ENCODE data around the gene SNAPIN.

Gene SNAPIN

DNA sequence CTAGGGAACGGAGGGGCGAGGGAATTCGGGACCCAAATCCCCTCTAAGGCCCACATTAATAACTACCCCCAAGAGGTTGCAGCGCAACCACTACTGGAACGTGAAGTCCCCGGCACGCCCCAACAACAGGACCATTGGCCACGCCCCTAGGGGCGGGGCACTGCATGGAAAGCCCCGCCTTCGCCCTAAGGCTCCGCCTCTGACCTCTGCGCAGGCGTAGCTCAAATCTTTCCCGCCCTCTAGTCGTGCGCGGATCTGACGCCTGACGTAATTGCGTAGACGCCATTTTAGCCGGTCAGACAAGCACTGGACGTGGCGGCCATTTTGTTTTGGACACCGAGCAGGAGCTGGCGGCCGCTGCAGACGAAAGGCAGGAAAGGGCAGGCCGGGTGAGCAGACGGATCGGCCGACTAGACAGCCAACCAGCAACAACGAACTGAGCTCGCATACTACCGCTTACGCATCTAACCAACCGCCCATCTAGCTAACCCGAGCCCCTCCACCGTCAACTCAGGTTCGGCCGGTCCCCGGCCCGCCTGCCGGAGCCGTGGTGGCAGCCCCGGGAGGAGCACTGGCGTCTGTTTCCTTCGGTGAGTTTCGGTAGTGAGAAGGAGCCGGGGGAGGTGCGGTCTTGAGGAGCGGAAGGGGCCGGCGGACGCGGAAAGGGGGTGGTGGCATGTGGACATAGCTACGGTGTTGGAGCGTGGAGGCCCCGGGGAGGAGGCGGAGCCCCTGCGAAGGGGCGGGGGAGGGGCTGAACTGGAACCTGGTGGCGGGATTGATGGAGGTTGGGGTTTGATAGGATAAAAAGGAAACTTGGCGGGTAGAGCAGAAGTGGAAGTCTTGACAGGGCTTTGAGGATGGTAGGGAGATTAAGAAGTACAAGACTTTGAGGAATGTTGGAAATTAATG, 24.5 kb upstream of the SNAPIN start, which contains the start of gene CHTOP:
Gene CHTOP (plus strand): TSS at position 313 of the 912 bp plus-strand sequence. CDS start 2,523 bp downstream, outside the sequence.
- H3K79me2 ChIP-seq (ENCODE audit: insufficient read depth, low read length): peaks cover 6% of the 10 kb centered on the region; the same call in 1 of the 2 replicates
- H3F3A ChIP-seq (ENCODE audit: insufficient read depth, low read length): no peaks in the 10 kb centered on the region
- H3K27me3 ChIP-seq (ENCODE audit: insufficient read depth, low read length): no peaks in the 10 kb centered on the region
- H4K20me1 ChIP-seq (ENCODE audit: insufficient read depth, low read length): no peaks in the 10 kb centered on the region
- peak within 1 kb of the TSS; percentile 65 for H3K4me2 ChIP-seq (ENCODE audit: low read length)
- peak within 1 kb of the TSS; percentile 99 for H3K27ac ChIP-seq (ENCODE audit: low read depth, low read length, poor library complexity, severe bottlenecking)
- peaks cover 36% of the 10 kb centered on the region for H3K36me3 ChIP-seq (ENCODE audit: insufficient read depth, low read length)
- H3K4me3 ChIP-seq (ENCODE audit: low read depth, low read length, poor library complexity, severe bottlenecking): peak within 1 kb of the TSS; percentile 81
- H3K4me1 ChIP-seq (ENCODE audit: insufficient read depth, low read length, severe bottlenecking): peaks cover 17% of the 10 kb centered on the region
- no peaks in the 10 kb centered on the region for H3K9me3 ChIP-seq (ENCODE audit: low read length)
- TF ChIP-seq, protein P1, sequence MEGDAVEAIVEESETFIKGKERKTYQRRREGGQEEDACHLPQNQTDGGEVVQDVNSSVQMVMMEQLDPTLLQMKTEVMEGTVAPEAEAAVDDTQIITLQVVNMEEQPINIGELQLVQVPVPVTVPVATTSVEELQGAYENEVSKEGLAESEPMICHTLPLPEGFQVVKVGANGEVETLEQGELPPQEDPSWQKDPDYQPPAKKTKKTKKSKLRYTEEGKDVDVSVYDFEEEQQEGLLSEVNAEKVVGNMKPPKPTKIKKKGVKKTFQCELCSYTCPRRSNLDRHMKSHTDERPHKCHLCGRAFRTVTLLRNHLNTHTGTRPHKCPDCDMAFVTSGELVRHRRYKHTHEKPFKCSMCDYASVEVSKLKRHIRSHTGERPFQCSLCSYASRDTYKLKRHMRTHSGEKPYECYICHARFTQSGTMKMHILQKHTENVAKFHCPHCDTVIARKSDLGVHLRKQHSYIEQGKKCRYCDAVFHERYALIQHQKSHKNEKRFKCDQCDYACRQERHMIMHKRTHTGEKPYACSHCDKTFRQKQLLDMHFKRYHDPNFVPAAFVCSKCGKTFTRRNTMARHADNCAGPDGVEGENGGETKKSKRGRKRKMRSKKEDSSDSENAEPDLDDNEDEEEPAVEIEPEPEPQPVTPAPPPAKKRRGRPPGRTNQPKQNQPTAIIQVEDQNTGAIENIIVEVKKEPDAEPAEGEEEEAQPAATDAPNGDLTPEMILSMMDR (IDR thresholded peaks at IDR 0.05; ENCODE audit: low read length): no peak
- TF ChIP-seq EZH2 (IDR thresholded peaks at IDR 0.05; ENCODE audit: borderline replicate concordance, low read length): no peak
- H3K9me2 ChIP-seq (ENCODE audit: low read depth, low read length): no peaks in the 10 kb centered on the region
- no peak within 1 kb of the TSS for H2AFZ ChIP-seq (ENCODE audit: low read length)
- peak within 1 kb of the TSS; percentile 96 for H3K9ac ChIP-seq (ENCODE audit: low read length)

GRCh38 chr1:153635872-153636271, 22.6 kb upstream of the SNAPIN start:
- H3K9me3 ChIP-seq (ENCODE audit: low read length): no peaks in the 10 kb centered on the region
- TF ChIP-seq EZH2 (IDR thresholded peaks at IDR 0.05; ENCODE audit: borderline replicate concordance, low read length): no peak
- TF ChIP-seq, protein P1 (IDR thresholded peaks at IDR 0.05; ENCODE audit: low read length): no peak
- peaks cover 6% of the 10 kb centered on the region; the same call in 1 of the 2 replicates for H3K79me2 ChIP-seq (ENCODE audit: insufficient read depth, low read length)
- no peaks in the 10 kb centered on the region for H3F3A ChIP-seq (ENCODE audit: insufficient read depth, low read length)
- no peaks in the 10 kb centered on the region for H4K20me1 ChIP-seq (ENCODE audit: insufficient read depth, low read length)
- peak overlapping the region; percentile 81 for H3K4me3 ChIP-seq (ENCODE audit: low read depth, low read length, poor library complexity, severe bottlenecking)
- no peak overlapping the region for H2AFZ ChIP-seq (ENCODE audit: low read length)
- peaks cover 17% of the 10 kb centered on the region for H3K4me1 ChIP-seq (ENCODE audit: insufficient read depth, low read length, severe bottlenecking)
- peak overlapping the region; percentile 96; the same call in 1 of the 2 replicates for H3K9ac ChIP-seq (ENCODE audit: low read length)
- H3K27me3 ChIP-seq (ENCODE audit: insufficient read depth, low read length): no peaks in the 10 kb centered on the region
- H3K36me3 ChIP-seq (ENCODE audit: insufficient read depth, low read length): peaks cover 54% of the 10 kb centered on the region
- no peaks in the 10 kb centered on the region for H3K9me2 ChIP-seq (ENCODE audit: low read depth, low read length)
- H3K27ac ChIP-seq (ENCODE audit: low read depth, low read length, poor library complexity, severe bottlenecking): peak overlapping the region; percentile 99
- H3K4me2 ChIP-seq (ENCODE audit: low read length): peak overlapping the region; percentile 65

GRCh38 chr1:153636312-153636711, 22.2 kb upstream of the SNAPIN start:
- peaks cover 17% of the 10 kb centered on the region for H3K4me1 ChIP-seq (ENCODE audit: insufficient read depth, low read length, severe bottlenecking)
- H3K4me2 ChIP-seq (ENCODE audit: low read length): peak overlapping the region; percentile 65; the same call in 1 of the 2 replicates
- TF ChIP-seq, protein P1 (IDR thresholded peaks at IDR 0.05; ENCODE audit: low read length): no peak
- H3K9me3 ChIP-seq (ENCODE audit: low read length): no peaks in the 10 kb centered on the region
- no peaks in the 10 kb centered on the region for H4K20me1 ChIP-seq (ENCODE audit: insufficient read depth, low read length)
- H3K9ac ChIP-seq (ENCODE audit: low read length): no peak overlapping the region; the same call in 1 of the 2 replicates
- H2AFZ ChIP-seq (ENCODE audit: low read length): no peak overlapping the region
- H3K4me3 ChIP-seq (ENCODE audit: low read depth, low read length, poor library complexity, severe bottlenecking): peak overlapping the region; percentile 81
- H3K36me3 ChIP-seq (ENCODE audit: insufficient read depth, low read length): peaks cover 59% of the 10 kb centered on the region
- no peaks in the 10 kb centered on the region for H3K27me3 ChIP-seq (ENCODE audit: insufficient read depth, low read length)
- H3K9me2 ChIP-seq (ENCODE audit: low read depth, low read length): no peaks in the 10 kb centered on the region
- peaks cover 6% of the 10 kb centered on the region; the same call in 1 of the 2 replicates for H3K79me2 ChIP-seq (ENCODE audit: insufficient read depth, low read length)
- H3F3A ChIP-seq (ENCODE audit: insufficient read depth, low read length): no peaks in the 10 kb centered on the region
- H3K27ac ChIP-seq (ENCODE audit: low read depth, low read length, poor library complexity, severe bottlenecking): peak overlapping the region; percentile 99
